HUES64 (cell line): Measurements from ENCODE around the gene RNF208.

Experiments
- H3K27ac ChIP-seq: 2 replicates; pipeline ENCODE4 v1.7.0; 2013; ENCODE audit warnings: low read depth, low read length, inconsistent platforms
- H3K27me3 ChIP-seq: 2 replicates; pipeline ENCODE4 v1.6.1; 2013; ENCODE audit warnings: mild to moderate bottlenecking, low read length; ENCODE audit not compliant: insufficient read depth
- H3K36me3 ChIP-seq: 2 replicates; pipeline ENCODE4 v1.6.1; 2013; ENCODE audit warnings: mild to moderate bottlenecking, low read length; ENCODE audit not compliant: insufficient read depth
- H3K4me1 ChIP-seq: 2 replicates; pipeline ENCODE4 v1.6.1; 2013; ENCODE audit warnings: mild to moderate bottlenecking, low read length, moderate library complexity; ENCODE audit not compliant: insufficient read depth
- H3K4me3 ChIP-seq: 2 replicates; pipeline ENCODE4 v1.5.1; 2013; ENCODE audit warnings: mild to moderate bottlenecking, low read length, moderate library complexity
- H3K9ac ChIP-seq: 2 replicates; pipeline ENCODE4 v1.6.1; 2013; ENCODE audit warnings: mild to moderate bottlenecking, low read depth, low read length
- H3K9me3 ChIP-seq: 2 replicates; pipeline ENCODE4 v1.6.1; 2013; ENCODE audit warnings: low read depth, low read length; ENCODE audit not compliant: insufficient read depth
- WGBS: fragments of 150-250, 120-280 bp; methylation state at CpG from one replicate; pipeline ENCODE4 v1.1.7; 2013; ENCODE audit warnings: missing lambda C conversion rate; 5-methylcytosine and 5-hydroxymethylcytosine counted together

RNF208 gene

GRCh38 chr9:137236238-137236935 is 14.3 kb upstream of the RNF208 start:
- H3K4me3 ChIP-seq = no peak overlapping the region
- H3K27me3 ChIP-seq = no peaks in the 10 kb centered on the region
- H3K27ac ChIP-seq = no peak overlapping the region
- no peaks in the 10 kb centered on the region for H3K36me3 ChIP-seq
- H3K9me3 ChIP-seq = no peaks in the 10 kb centered on the region
- peaks cover 6% of the 10 kb centered on the region for H3K4me1 ChIP-seq
- no peak overlapping the region for H3K9ac ChIP-seq
- WGBS = 32% methylated on average over 31 of the region's 31 CpGs

- Histone ChIP-seq H3K27ac (no peak overlapping the region), H3K27me3 (no peaks in the 10 kb centered on the region), H3K9me3 (no peaks in the 10 kb centered on the region), H3K36me3 (no peaks in the 10 kb centered on the region), H3K9ac (no peak overlapping the region), H3K4me3 (no peak overlapping the region), H3K4me1 (peaks cover 6% of the 10 kb centered on the region)
- WGBS = 84% methylated on average over 35 of the region's 35 CpGs
These were observed 13.6 kb upstream of the RNF208 start for GRCh38 chr9:137235424-137236237.

GRCh38 chr9:137234758-137235423 is 12.9 kb upstream of the RNF208 start:
- Histone ChIP-seq H3K36me3 (no peaks in the 10 kb centered on the region), H3K4me1 (peaks cover 6% of the 10 kb centered on the region), H3K27ac (no peak overlapping the region), H3K9ac (no peak overlapping the region), H3K27me3 (no peaks in the 10 kb centered on the region), H3K9me3 (no peaks in the 10 kb centered on the region), H3K4me3 (no peak overlapping the region)
- WGBS = 89% methylated on average over 17 of the region's 18 CpGs

GRCh38 chr9:137234055-137234697 is 12.1 kb upstream of the RNF208 start:
- Histone ChIP-seq H3K27ac (no peak overlapping the region), H3K4me1 (peaks cover 6% of the 10 kb centered on the region), H3K36me3 (no peaks in the 10 kb centered on the region), H3K9ac (no peak overlapping the region), H3K27me3 (no peaks in the 10 kb centered on the region), H3K4me3 (no peak overlapping the region), H3K9me3 (no peaks in the 10 kb centered on the region)
- 90% methylated on average over 39 of the region's 40 CpGs for WGBS

- no peaks in the 10 kb centered on the region for H3K36me3 ChIP-seq
- no peak overlapping the region; the same call in 1 of the 2 replicates for H3K9ac ChIP-seq
- WGBS = 89% methylated on average over 40 of the region's 40 CpGs
- H3K4me3 ChIP-seq = no peak overlapping the region
- no peaks in the 10 kb centered on the region for H3K9me3 ChIP-seq
- H3K4me1 ChIP-seq = peaks cover 6% of the 10 kb centered on the region
- H3K27me3 ChIP-seq = no peaks in the 10 kb centered on the region
- H3K27ac ChIP-seq = no peak overlapping the region
These were observed 11.3 kb upstream of the RNF208 start for GRCh38 chr9:137233143-137233980.

- no peaks in the 10 kb centered on the region for H3K27me3 ChIP-seq
These were observed 10.5 kb upstream of the RNF208 start for GRCh38 chr9:137232510-137232909.

GRCh38 chr9:137232101-137232500 is 10.1 kb upstream of the RNF208 start:
- Histone ChIP-seq H3K4me1 (peaks cover 5% of the 10 kb centered on the region), H3K36me3 (no peaks in the 10 kb centered on the region), H3K9me3 (no peaks in the 10 kb centered on the region), H3K4me3 (no peak overlapping the region), H3K9ac (no peak overlapping the region), H3K27me3 (no peaks in the 10 kb centered on the region), H3K27ac (no peak overlapping the region)
- WGBS = 91% methylated on average over 10 of the region's 10 CpGs

More at GRCh38 chr9:137232510-137232909, 10.5 kb upstream of the RNF208 start:
- Histone ChIP-seq H3K27ac (no peak overlapping the region), H3K4me3 (no peak overlapping the region), H3K9me3 (no peaks in the 10 kb centered on the region), H3K4me1 (peaks cover 6% of the 10 kb centered on the region), H3K36me3 (no peaks in the 10 kb centered on the region), H3K9ac (no peak overlapping the region)
- 92% methylated on average over 24 of the region's 24 CpGs for WGBS

GRCh38 chr9:137231372-137232039 is 9.5 kb upstream of the RNF208 start:
- Histone ChIP-seq H3K27me3 (no peaks in the 10 kb centered on the region), H3K4me3 (no peak overlapping the region), H3K4me1 (no peaks in the 10 kb centered on the region), H3K9ac (no peak overlapping the region), H3K9me3 (no peaks in the 10 kb centered on the region), H3K36me3 (no peaks in the 10 kb centered on the region), H3K27ac (no peak overlapping the region)
- 93% methylated on average over 23 of the region's 23 CpGs for WGBS

GRCh38 chr9:137230705-137231371 is 8.8 kb upstream of the RNF208 start, which contains the start of gene SLC34A3:
TSS of gene SLC34A3 (plus strand) at chr9:137230901. CDS start at chr9:137231703, 802 bp downstream.
- Histone ChIP-seq H3K9ac (no peak within 1 kb of the TSS), H3K27ac (no peak within 1 kb of the TSS), H3K27me3 (no peaks in the 10 kb centered on the region), H3K9me3 (no peaks in the 10 kb centered on the region), H3K36me3 (no peaks in the 10 kb centered on the region), H3K4me1 (no peaks in the 10 kb centered on the region), H3K4me3 (no peak within 1 kb of the TSS)
- 89% methylated on average over 14 of the region's 14 CpGs for WGBS
